ENCODE results near the gene TESK2. TPM values are rescaled to one million over a fixed set of nuclear protein-coding genes. Genes with fewer than 3 reads are reported as not detected.
"Not testable (repeated sequence)": the region's sequence is repeated elsewhere in the genome, so short reads cannot be mapped to it uniquely, and the experiment has no call there.

The TESK2 gene, protein sequence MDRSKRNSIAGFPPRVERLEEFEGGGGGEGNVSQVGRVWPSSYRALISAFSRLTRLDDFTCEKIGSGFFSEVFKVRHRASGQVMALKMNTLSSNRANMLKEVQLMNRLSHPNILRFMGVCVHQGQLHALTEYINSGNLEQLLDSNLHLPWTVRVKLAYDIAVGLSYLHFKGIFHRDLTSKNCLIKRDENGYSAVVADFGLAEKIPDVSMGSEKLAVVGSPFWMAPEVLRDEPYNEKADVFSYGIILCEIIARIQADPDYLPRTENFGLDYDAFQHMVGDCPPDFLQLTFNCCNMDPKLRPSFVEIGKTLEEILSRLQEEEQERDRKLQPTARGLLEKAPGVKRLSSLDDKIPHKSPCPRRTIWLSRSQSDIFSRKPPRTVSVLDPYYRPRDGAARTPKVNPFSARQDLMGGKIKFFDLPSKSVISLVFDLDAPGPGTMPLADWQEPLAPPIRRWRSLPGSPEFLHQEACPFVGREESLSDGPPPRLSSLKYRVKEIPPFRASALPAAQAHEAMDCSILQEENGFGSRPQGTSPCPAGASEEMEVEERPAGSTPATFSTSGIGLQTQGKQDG
- 10 to 100 TPM in 5 of 6 donors, 1 to 10 TPM in 1; 9.0 to 20.1 (median 12.9) TPM for polyA plus RNA-seq (ENCODE audit: low read depth in 6 of 6)

DNA sequence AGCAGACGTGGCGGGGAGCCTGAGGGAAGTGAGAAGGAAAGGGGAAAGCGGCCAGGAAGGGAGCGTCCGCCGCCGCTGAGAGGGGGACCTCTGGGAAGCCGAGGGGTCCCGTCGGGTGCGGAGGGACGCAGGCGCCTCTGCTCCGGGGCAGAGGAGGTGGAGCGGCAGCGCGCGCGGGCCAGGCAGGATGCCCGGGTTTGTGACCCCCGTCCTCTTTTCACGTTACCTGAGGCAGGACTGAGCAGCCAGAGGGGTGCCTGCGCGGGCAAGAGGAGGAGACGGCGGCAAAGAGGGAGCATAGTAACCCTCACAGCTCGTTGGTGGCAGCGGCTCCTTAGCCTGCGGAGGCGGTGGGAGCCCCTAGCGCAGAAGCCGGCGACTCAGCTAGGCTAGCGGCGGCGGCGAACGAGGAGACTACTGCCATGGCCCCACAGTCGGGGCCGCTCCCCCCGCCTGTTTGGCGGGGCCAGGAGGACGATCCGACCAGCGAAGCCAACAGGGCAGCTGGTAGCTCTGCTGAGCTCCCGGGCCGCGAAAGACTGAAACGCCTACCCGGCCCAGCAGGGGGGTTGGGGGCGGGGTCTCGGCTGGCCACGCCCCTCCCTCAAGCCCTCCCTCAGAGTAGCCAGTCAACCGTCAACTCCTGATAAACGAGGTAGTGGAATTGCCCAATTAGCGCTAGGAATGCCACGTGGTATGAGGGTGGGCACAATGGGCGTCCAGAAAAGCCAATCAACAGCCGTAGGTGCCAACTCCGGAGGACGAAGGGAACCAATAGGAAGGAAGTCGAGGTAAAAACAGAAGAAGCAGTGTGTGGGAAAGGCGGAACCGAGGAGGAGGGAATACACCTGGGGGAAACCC lies at the start of gene TESK2:
TSS of gene TESK2 (minus strand) at position 538 of the 861 bp plus-strand sequence. CDS start 33,378 bp downstream, outside the sequence.
- H3K27me3 Mint-ChIP-seq, result no peaks in the 10 kb centered on the region
- no peaks in the 10 kb centered on the region for H3K9me3 Mint-ChIP-seq
- H3K4me3 Mint-ChIP-seq, result peak within 1 kb of the TSS in 1 of 8 donors; percentile 2
- ATAC-seq (ENCODE audit: low read depth in 2 of 2) (peak; percentile 84), DNase-seq (peak; percentile 99)
- peaks cover 0 to 8% of the 10 kb centered on the region in 2 donors for H3K36me3 Mint-ChIP-seq
- H3K4me1 Mint-ChIP-seq, result peaks cover 11 to 30% (median 24%) of the 10 kb centered on the region in 3 donors
- H3K27ac Mint-ChIP-seq, result no peak within 1 kb of the TSS

DNA sequence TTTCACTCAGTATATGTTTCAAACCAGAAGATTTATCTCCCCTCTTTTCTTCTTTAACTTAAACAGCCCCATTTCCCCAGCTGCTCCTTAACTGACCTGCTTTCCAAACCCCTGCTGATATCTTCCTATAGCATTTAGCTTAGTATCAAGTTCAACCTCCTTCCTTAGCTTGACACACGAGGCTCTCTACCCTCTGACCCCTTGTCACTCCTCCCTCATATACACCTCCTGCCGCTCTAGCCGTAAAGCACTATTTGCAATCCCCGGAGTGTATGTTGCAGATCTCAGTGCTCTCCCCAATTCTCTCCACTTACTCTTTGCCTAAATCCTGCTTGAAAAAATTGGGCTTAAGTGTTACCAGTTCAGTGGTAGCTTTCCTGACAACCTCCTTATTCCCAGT lies 45.9 kb upstream of the TESK2 start:
- DNase-seq (no peak), ATAC-seq (ENCODE audit: low read depth in 2 of 2) (no peak)
- no peaks in the 10 kb centered on the region for H3K9me3 Mint-ChIP-seq
- no peak overlapping the region for H3K4me3 Mint-ChIP-seq
- H3K4me1 Mint-ChIP-seq, result peaks cover 9 to 14% (median 11%) of the 10 kb centered on the region in 3 donors
- H3K27me3 Mint-ChIP-seq, result no peaks in the 10 kb centered on the region
- H3K27ac Mint-ChIP-seq, result peak overlapping the region in 2 of 6 donors; percentile 30 to 74
- no peaks in the 10 kb centered on the region for H3K36me3 Mint-ChIP-seq

DNA sequence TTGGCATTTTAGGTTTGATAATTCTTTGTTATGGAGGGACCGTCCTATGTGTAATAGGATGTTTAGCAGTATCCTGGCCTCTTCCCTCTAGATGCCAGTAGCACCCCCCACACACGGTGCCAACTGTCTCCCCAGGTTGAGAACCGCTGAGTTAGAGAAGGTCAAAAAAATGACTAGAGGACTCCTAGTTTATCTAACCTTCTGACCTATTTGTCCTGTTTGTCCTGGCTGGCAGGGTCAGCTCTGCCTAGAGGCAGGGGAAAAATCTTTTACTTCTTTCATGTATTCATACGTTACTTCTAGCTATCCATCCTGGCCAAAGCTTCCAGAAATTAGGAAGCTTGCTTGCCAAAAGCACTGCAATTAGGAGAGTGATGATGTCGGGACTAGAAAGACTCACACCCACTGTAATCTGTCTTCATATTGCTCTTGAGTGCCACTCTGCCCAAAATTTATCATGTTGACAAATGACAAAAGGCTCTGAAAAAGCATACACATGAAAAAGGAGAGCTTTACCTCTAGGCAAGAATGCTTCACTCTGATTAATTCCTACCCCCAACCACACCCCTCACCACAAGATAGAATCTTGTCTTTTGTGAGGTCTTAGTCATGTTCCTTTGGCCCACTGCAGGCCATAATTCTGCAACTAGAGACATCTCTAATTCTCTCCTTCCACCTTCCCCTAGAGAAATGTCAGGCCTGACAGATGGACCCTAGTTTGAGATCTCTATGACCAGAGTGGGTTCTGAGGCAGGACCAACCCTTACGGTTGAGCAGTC lies 45.2 kb upstream of the TESK2 start:
- Mint-ChIP-seq H3K27me3 (no peaks in the 10 kb centered on the region), H3K9me3 (no peaks in the 10 kb centered on the region), H3K4me1 (peaks cover 7 to 10% (median 8%) of the 10 kb centered on the region in 3 donors), H3K36me3 (no peaks in the 10 kb centered on the region), H3K27ac (no peak overlapping the region), H3K4me3 (no peak overlapping the region)
- no peak for DNase-seq
- no peak for ATAC-seq (ENCODE audit: low read depth in 2 of 2)

DNA sequence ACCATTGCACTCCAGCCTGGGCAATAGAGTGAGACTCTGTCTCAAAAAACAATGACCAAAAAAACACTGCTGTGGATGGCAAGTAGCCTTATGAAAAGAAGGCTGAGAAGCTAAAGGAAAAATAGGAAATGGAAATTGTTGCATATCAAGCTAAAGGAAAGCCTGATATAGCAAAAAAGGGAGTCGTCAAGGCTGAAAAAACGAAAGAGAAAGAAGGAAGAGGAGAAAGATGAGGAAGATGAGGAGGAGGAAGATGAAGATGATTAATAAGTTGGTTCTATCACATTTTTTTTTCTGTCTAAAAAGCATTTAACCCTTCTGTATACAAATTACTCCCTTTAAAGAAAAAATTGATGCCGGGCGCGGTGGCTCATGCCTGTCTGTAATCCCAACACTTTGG lies 40.9 kb upstream of the TESK2 start:
- Mint-ChIP-seq H3K4me3 (peak overlapping the region in 1 of 8 donors; percentile 29), H3K9me3 (no peaks in the 10 kb centered on the region), H3K27ac (peak overlapping the region in 1 of 6 donors; percentile 89), H3K4me1 (peaks cover 0 to 3% (median 0%) of the 10 kb centered on the region in 3 donors), H3K36me3 (no peaks in the 10 kb centered on the region), H3K27me3 (no peaks in the 10 kb centered on the region)
- DNase-seq (no peak), ATAC-seq (ENCODE audit: low read depth in 2 of 2) (no peak)

DNA sequence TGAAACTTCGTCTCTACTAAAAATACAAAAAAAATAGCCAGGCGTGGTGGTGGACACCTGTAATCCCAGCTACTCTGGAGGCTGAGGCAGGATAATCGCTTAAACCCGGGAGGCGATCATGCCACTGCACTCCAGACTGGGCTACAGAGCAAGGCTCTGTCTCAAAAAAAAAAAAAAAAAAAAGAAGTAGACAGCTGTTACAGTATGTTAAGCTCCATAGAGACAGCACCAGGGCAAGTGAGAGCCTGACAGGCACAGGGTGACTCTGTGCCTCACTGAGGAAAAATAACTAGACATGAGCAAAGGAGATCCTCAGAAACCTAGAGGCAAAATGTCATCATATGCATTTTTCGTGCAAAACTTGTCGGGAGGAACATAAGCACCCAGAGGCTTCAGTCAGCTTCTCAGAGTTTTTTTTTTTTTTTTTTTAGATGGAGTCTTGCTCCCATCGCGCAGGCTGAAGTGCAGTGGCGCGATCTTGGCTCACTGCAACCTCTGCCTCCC lies 39.7 kb upstream of the TESK2 start:
- no peaks in the 10 kb centered on the region for H3K9me3 Mint-ChIP-seq
- DNase-seq (no peak), ATAC-seq (ENCODE audit: low read depth in 2 of 2) (no peak)
- no peaks in the 10 kb centered on the region for H3K27me3 Mint-ChIP-seq
- H3K4me1 Mint-ChIP-seq, result peaks cover 0 to 3% (median 0%) of the 10 kb centered on the region in 3 donors
- H3K4me3 Mint-ChIP-seq, result no peak overlapping the region
- no peak overlapping the region for H3K27ac Mint-ChIP-seq
- no peaks in the 10 kb centered on the region for H3K36me3 Mint-ChIP-seq

DNA sequence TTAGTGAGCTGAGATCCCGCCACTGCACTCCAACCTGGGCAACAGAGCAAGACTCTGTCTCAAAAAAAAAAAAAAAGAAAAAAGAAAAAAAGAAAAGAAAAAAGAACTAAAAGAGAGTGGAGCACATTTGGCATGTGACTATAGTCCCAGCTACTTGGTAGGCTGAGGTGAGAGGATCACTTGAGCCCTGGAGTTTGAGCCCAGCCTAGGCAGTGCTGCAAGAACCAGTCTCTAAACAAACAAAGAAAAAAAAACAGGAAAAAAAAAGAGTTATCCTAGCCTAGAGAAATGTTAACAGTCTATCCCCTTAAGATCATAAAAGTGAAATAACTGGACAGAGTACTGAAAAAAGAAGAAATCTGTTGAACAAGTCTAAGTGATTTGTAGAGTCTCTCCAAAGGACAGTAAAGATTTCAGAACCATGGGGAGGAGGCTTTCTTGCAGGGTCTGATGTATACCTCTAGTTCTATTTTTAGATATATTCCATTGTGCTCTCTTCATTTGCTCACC lies 35.2 kb upstream of the TESK2 start:
- H3K27ac Mint-ChIP-seq, result no peak overlapping the region

DNA sequence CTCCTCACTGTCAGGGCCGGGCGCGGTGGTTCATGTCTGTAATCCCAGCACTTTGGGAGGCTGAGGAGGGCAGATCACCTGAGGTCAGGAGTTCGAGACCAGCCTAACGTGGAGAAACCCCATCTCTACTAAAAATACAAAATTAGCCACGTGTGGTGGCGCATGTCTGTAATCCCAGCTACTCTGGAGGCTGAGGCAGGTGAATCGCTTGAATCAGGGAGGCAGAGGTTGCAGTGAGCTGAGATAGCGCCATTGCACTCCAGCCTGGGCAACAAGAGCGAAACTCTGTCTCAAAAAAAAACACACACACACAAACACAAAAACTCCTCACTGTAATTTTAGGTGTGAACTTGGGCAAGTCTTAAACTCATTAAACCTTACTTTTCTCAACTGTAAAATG lies 33.0 kb upstream of the TESK2 start:
- not testable (repeated sequence) for H3K4me3 Mint-ChIP-seq; H3K27ac Mint-ChIP-seq; ATAC-seq (ENCODE audit: low read depth in 2 of 2); H3K9me3 Mint-ChIP-seq; H3K27me3 Mint-ChIP-seq; DNase-seq; H3K36me3 Mint-ChIP-seq
- peaks cover 22 to 37% (median 34%) of the 10 kb centered on the region in 3 donors for H3K4me1 Mint-ChIP-seq

More for the DNA sequence above, 35.2 kb upstream of the TESK2 start:
- Mint-ChIP-seq H3K9me3 (no peaks in the 10 kb centered on the region), H3K27me3 (no peaks in the 10 kb centered on the region), H3K36me3 (no peaks in the 10 kb centered on the region), H3K4me1 (peaks cover 17 to 22% (median 19%) of the 10 kb centered on the region in 3 donors), H3K4me3 (no peak overlapping the region)
- ATAC-seq (ENCODE audit: low read depth in 2 of 2) (no peak), DNase-seq (no peak)

DNA sequence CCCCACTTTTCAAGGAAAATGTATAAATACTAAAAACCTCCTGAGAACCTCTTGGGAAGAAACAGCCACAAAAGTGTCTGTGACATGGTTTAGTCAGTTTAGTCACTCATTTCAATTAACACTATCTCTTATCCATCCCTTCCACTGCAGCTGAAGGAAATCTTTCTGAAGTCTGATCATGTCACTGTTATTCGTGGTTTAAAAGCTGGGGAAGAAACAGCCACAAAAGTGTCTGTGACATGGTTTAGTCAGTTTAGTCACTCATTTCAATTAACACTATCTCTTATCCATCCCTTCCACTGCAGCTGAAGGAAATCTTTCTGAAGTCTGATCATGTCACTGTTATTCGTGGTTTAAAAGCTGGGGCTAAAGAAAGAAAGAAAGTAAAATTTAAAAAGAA lies 32.6 kb upstream of the TESK2 start:
- H3K4me3 Mint-ChIP-seq, result peak overlapping the region in 1 of 8 donors; percentile 99
- peaks cover 27 to 41% (median 38%) of the 10 kb centered on the region in 3 donors for H3K4me1 Mint-ChIP-seq
- DNase-seq; H3K27me3 Mint-ChIP-seq; H3K36me3 Mint-ChIP-seq; ATAC-seq (ENCODE audit: low read depth in 2 of 2); H3K9me3 Mint-ChIP-seq: not testable (repeated sequence)
- peak overlapping the region in 1 of 6 donors; percentile 93 for H3K27ac Mint-ChIP-seq

DNA sequence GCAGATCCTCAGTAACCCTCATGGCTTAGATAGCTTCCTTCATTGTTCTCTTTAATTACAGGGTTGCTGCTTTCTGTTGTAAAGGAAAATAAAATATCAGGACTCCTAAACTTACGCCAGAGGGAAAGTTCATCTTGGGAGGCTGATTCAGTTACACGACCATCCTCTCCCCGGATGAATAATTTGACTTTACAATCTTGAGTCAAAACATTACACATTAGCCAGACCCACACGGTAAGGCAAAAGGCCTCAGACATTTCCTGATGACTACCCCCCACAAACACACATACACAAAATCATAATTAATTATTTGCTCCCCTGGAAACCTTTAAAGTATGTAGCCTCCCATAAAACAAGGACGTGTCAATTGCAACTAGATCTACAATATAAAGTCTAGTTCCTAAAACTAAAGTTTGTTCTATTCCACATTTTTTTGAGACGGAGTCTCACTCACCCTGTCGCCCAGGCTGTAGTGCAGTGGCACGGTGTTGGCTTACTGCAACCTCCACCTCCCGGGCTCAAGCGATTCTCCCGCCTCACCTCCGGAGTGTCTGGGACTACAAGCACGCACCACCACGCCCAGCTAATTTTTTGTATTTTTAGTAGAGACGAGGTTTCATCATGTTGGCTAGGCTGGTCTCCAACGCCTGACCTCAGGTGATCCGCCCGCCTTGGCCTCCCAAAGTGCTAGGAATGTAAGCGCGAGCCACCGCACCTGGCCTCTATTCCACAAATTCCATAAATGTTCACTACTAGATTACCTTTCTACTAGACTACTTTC lies 31.6 kb upstream of the TESK2 start:
- Mint-ChIP-seq H3K4me1 (peaks cover 28 to 43% (median 40%) of the 10 kb centered on the region in 3 donors), H3K27me3 (no peaks in the 10 kb centered on the region), H3K4me3 (peak overlapping the region; percentile 83 to 99 (median 96)), H3K36me3 (no peaks in the 10 kb centered on the region), H3K9me3 (no peaks in the 10 kb centered on the region), H3K27ac (peak overlapping the region; percentile 93 to 98 (median 96))
- DNase-seq (no peak), ATAC-seq (ENCODE audit: low read depth in 2 of 2) (no peak)

DNA sequence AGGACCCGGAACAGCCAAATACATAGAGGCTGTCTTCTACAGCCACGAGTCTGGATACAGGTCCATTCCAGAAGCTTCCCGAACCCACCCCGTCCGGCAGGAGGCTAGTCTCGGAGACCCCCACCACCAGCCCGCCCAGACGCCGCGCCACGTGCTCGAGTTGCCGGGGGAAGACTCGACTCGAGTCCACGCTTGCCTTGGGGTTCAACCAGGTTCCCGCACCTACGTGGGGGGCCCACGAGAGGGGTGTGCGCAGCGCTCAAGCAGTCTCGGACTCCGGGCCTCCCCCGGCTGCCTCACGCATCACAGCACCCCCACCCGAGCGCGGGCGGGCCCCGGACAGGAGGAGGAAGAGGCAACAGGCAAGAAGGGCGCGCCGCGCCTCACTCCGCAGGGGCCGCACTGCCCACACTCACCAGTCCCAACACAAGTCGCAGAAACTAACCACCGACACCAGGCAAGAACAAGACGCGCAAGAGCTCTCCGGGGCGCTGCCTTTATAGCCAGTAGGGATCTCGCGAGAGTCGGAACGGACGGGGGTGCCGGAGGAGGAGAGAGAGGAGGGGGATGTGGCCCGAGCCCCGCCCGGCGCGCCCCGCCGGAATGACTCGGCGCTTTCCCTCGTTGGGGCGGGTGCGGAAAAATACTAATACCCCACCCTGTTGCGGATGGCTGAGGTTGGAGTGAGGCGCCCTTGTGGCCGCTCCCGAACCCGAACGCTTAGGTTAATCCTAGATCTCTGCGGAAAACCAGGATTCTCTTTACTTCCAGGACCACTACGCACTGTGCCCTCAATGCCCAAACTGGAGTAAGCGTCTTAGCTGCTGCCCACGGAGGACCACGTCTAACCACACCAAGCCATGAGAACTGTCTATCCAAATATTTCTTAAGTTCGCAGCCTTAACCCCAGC lies 30.7 kb upstream of the TESK2 start, which contains the start of gene PRDX1:
TSS of gene PRDX1 (minus strand) at position 472 of the 911 bp plus-strand sequence. CDS start 2,841 bp downstream, outside the sequence.
- Mint-ChIP-seq H3K27ac (peak within 1 kb of the TSS; percentile 93 to 98 (median 96)), H3K4me3 (peak within 1 kb of the TSS; percentile 83 to 99 (median 96))
- peak; percentile 85 to 88 for ATAC-seq (ENCODE audit: low read depth in 2 of 2)

DNA sequence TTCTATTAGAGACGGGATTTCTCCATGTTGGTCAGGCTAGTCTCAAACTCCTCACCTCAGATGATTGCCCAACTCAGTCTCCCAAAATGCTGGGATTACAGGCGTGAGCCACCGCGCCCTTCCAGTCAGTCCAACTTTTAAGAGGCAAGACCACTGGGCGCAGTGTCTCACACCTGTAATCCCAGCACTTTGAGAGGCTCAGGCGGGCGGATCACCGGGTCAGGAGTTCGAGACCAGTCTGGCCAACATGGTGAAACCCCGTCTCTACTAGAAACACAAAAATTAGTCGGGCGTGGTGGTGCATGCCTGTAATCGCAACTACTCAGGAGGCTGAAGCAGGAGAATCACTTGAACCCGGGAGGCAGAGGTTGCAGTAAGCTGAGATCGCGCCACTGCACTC lies 28.8 kb upstream of the TESK2 start:
- H3K27me3 Mint-ChIP-seq; H3K36me3 Mint-ChIP-seq; DNase-seq; ATAC-seq (ENCODE audit: low read depth in 2 of 2); H3K9me3 Mint-ChIP-seq: not testable (repeated sequence)
- Mint-ChIP-seq H3K27ac (peak overlapping the region in 3 of 6 donors; percentile 91 to 93 (median 92)), H3K4me3 (peak overlapping the region; percentile 66 to 99 (median 94)), H3K4me1 (peaks cover 28 to 48% (median 37%) of the 10 kb centered on the region in 3 donors)

More for the DNA sequence above, 30.7 kb upstream of the TESK2 start, which contains the start of gene PRDX1:
- no peaks in the 10 kb centered on the region for H3K36me3 Mint-ChIP-seq
- H3K9me3 Mint-ChIP-seq, result no peaks in the 10 kb centered on the region
- H3K27me3 Mint-ChIP-seq, result no peaks in the 10 kb centered on the region
- peaks cover 32 to 44% (median 40%) of the 10 kb centered on the region in 3 donors for H3K4me1 Mint-ChIP-seq
- peak; percentile 95 for DNase-seq

Measured in naive B cell (primary cell).